Activated T-cell treated with anti-CD3 and anti-CD28 coated beads, Interleukin-2, amount 50 U/mL, for 72 hours (primary cell): ENCODE data around the gene CNGB1. TPM values are rescaled to one million over a fixed set of nuclear protein-coding genes. Genes with fewer than 3 reads are reported as not detected.
A peak's percentile ranks its signal among the peaks of the same experiment; 100 is the strongest.

Experiments used
- ATAC-seq, 2 donors: fragments of 150-1000 bp; cut with Tn5 transposase; replicated peaks in 1 of 2; 2 replicates each; pipeline ENCODE4 v1.10.0; 2021; ENCODE audit warnings: moderate library complexity in 2 of 2, mild to moderate bottlenecking in 1 of 2
- DNase-seq, 2 donors: peaks; one replicate each; pipeline ENCODE4 v3.0.0; 2021 to 2022; ENCODE audit warnings: mixed read lengths in 1 of 2
- H3K27ac Mint-ChIP-seq: one replicate; pipeline ENCODE4 v1.8.0; 2022; ENCODE audit warnings: mild to moderate bottlenecking, moderate library complexity, mixed read lengths
- H3K27me3 Mint-ChIP-seq: one replicate; pipeline ENCODE4 v1.8.0; 2022; ENCODE audit warnings: low read depth, mixed read lengths
- H3K36me3 Mint-ChIP-seq, 2 donors: one replicate each; pipeline ENCODE4 v1.8.0; 2022; ENCODE audit warnings: mixed read lengths in 2 of 2, mild to moderate bottlenecking in 1 of 2; ENCODE audit not compliant: insufficient read depth in 2 of 2
- H3K4me1 Mint-ChIP-seq: one replicate; pipeline ENCODE4 v1.8.0; 2022; ENCODE audit warnings: low read depth, mixed read lengths
- H3K4me3 Mint-ChIP-seq, 2 donors: one replicate each; pipeline ENCODE4 v1.8.0; 2022; ENCODE audit warnings: mild to moderate bottlenecking in 2 of 2, mixed read lengths in 2 of 2, moderate library complexity in 2 of 2
- H3K9me3 Mint-ChIP-seq, 2 donors: one replicate each; pipeline ENCODE4 v1.8.0; 2022; ENCODE audit warnings: mixed read lengths in 2 of 2
- total RNA-seq, 2 donors: library from RNA; stranded (reverse); gene quantifications; one replicate each; pipeline ENCODE4 v1.2.3, GENCODE V29; 2022

The CNGB1 gene
- total RNA-seq, 2 donors from 2014 or later, result not detected

DNA sequence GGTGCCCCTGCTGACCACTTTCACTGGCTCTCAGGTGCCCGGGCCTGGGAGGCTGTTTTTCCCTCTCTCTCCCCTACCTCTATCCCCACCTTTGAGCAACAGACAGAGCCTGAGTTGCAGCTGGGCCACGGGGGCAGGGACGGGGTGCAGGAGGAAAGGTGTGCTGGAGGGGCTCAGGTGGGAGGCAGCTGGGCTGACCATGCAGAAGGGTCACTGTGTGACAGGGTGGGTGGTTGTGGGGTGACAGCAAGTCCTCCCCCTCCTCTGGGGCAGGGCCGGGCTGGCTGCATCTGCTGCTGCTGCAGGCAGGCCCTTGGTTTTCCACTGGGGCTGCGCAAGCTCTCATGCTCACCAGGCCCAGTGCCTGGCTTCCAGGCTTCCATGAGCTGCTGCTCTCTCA lies 23.0 kb upstream of the CNGB1 start:
- Mint-ChIP-seq H3K27me3 (no peaks in the 10 kb centered on the region), H3K4me3 (no peak overlapping the region), H3K27ac (no peak overlapping the region), H3K4me1 (peaks cover 25% of the 10 kb centered on the region), H3K9me3 (no peaks in the 10 kb centered on the region), H3K36me3 (peaks cover 0 to 1% of the 10 kb centered on the region in 2 donors)
- DNase-seq (no peak), ATAC-seq (no peak)

DNA sequence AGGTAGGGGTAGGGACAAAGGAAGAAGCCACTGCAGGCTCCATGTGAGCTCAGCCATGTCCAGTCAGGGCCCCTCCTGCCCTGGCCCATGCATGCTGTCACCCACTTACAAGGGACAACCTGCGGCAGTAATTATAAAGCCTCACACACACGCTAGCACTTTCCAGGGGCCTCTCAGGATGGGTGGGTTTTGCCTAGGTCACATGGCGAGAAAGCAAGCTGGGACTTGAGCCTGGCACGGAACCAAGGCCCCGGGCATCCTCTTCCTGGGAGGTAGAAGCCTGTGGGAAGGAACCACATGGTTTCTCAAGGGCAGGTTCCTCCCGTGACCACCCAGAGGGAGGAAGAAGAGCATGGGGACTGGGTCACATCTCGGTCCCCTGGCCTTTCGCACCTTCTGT lies 22.5 kb upstream of the CNGB1 start:
- Mint-ChIP-seq H3K9me3 (no peaks in the 10 kb centered on the region), H3K4me1 (peaks cover 21% of the 10 kb centered on the region), H3K4me3 (no peak overlapping the region), H3K36me3 (peaks cover 0 to 1% of the 10 kb centered on the region in 2 donors), H3K27ac (no peak overlapping the region), H3K27me3 (no peaks in the 10 kb centered on the region)
- DNase-seq (no peak), ATAC-seq (no peak)

DNA sequence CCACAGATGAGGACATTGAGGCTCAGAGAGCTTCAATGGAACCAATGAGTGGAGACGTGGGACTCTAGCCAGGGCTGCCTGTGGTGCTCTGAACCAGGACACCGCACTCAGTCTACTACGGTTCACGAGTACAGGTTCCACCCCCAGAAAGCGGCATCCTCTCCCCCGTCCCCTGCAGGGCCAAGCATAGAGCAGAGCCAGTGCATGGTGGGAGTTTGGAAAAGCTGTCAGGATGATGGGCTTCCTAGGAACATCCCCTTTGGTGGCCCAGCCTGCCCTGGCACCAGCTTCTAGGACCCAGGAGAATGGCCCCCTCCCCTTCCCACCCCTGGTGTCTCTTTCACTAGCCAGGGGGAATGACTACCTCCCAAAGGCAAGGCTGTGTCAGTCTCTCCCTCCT lies 21.2 kb upstream of the CNGB1 start:
- ATAC-seq (no peak), DNase-seq (no peak)
- Mint-ChIP-seq H3K4me1 (peaks cover 8% of the 10 kb centered on the region), H3K36me3 (no peaks in the 10 kb centered on the region), H3K27me3 (no peaks in the 10 kb centered on the region), H3K4me3 (no peak overlapping the region), H3K9me3 (no peaks in the 10 kb centered on the region), H3K27ac (no peak overlapping the region)

DNA sequence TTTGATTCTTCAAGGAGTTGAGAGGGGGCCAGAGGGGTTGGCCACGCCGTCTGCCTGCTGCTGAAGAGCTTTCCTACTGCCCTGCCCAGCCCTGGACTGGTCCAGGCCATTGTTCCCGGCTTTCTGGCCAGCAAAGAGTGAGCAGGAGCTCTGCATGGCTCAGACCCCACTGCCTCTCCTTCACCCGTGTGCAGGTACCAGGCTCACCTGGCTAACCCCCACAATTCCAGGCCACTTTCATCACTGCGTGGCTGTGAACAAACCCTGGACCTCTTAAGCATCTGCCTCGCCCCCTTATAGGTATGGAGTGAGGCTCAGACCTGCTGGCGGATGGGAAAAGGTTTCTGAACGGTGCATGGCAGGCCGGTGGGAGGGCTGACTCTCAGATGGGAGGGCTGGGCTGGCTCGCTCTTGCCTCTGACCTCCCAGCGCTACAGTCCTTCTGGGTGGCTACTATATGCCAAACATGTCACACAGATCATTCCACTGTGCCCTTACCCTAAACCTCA lies 20.7 kb upstream of the CNGB1 start:
- Mint-ChIP-seq H3K36me3 (no peaks in the 10 kb centered on the region), H3K27me3 (no peaks in the 10 kb centered on the region), H3K4me3 (no peak overlapping the region), H3K9me3 (no peaks in the 10 kb centered on the region), H3K27ac (no peak overlapping the region), H3K4me1 (peaks cover 8% of the 10 kb centered on the region)
- DNase-seq, result no peak
- no peak for ATAC-seq

DNA sequence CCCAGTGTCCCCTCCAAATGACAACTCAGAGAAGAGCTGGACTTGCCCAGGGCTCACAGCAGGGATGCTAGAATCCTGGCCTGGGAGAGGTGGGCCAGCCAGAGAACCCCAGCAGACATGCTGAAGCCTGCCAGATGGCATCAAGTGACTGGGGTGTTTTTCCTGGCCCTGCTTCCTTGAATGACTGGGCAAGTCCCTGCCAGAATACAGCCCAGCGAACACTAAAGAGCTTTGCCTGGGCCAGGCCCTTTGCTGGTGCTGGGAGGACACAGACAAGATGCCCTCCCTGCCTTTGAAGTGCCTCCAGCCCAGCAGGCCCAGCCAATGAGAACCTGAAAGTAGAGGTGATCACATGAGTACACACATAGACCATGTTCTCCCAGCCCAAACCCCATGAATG lies 18.0 kb upstream of the CNGB1 start:
- Mint-ChIP-seq H3K9me3 (no peaks in the 10 kb centered on the region), H3K4me1 (peaks cover 23% of the 10 kb centered on the region), H3K27me3 (no peaks in the 10 kb centered on the region), H3K27ac (no peak overlapping the region), H3K4me3 (no peak overlapping the region), H3K36me3 (peaks cover 0 to 1% of the 10 kb centered on the region in 2 donors)
- ATAC-seq (no peak), DNase-seq (no peak)

DNA sequence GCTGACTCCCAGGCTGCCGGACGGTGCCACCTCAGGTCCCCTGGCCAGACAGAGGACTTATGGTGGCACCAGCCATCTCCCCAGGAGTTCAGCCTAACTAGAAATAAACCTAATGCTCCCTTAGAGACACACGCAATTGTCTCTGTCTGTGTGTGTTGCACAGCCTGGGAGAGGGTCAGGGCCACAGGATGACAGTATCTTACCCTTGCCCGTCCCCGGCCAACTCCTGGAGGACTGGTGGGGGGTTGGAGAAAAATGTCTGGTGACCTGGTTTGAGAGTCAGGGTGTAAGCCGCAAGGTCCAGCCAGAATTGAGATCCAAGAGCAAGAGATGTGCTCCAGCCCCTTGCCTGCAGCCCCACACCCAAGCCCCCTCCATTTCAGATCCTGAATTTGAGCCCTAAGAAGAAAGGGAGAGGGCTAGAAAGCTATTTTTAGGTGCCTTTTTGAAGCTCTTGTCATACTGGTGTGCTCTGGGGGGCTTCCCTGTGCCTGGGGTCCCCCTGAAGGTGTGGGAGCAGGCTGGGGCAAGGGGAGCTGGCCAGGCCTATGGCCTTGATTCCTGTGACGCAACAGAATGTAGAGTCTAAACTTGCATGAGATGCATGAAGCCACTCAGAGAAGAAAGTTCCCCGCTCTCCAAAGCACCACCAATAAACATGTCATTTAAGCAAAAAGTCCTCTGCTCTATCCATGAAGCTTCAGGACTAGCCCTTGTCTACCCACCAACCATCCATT lies 16.7 kb upstream of the CNGB1 start:
- no peaks in the 10 kb centered on the region for H3K9me3 Mint-ChIP-seq
- no peak overlapping the region for H3K27ac Mint-ChIP-seq
- no peaks in the 10 kb centered on the region for H3K27me3 Mint-ChIP-seq
- DNase-seq, result no peak
- H3K4me1 Mint-ChIP-seq, result peaks cover 20% of the 10 kb centered on the region
- peaks cover 0 to 1% of the 10 kb centered on the region in 2 donors for H3K36me3 Mint-ChIP-seq
- no peak for ATAC-seq
- H3K4me3 Mint-ChIP-seq, result no peak overlapping the region

DNA sequence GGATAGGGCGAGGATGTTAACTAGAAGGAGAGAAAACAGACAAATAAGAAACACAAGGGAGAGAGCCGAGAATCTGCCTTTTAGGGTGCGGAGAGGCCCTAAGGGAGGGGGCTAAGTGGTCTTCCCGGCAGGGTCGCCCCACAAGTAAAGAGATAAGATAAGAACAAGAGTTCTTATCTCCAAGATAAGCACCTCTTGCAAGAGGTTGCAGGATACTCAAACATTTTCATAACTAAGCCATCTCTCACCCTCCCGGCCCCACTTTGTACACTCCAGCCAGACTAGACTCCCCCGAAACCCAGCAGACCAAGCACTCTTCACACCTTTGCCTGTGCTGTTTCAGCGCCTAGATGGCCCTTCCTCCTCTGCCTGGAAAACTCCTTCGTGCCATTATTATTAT lies 15.3 kb upstream of the CNGB1 start:
- ATAC-seq, result no peak
- Mint-ChIP-seq H3K36me3 (peaks cover 0 to 1% of the 10 kb centered on the region in 2 donors), H3K27ac (no peak overlapping the region), H3K27me3 (no peaks in the 10 kb centered on the region), H3K4me3 (peak overlapping the region; percentile 25 to 93), H3K9me3 (no peaks in the 10 kb centered on the region), H3K4me1 (peaks cover 17% of the 10 kb centered on the region)
- DNase-seq, result no peak

DNA sequence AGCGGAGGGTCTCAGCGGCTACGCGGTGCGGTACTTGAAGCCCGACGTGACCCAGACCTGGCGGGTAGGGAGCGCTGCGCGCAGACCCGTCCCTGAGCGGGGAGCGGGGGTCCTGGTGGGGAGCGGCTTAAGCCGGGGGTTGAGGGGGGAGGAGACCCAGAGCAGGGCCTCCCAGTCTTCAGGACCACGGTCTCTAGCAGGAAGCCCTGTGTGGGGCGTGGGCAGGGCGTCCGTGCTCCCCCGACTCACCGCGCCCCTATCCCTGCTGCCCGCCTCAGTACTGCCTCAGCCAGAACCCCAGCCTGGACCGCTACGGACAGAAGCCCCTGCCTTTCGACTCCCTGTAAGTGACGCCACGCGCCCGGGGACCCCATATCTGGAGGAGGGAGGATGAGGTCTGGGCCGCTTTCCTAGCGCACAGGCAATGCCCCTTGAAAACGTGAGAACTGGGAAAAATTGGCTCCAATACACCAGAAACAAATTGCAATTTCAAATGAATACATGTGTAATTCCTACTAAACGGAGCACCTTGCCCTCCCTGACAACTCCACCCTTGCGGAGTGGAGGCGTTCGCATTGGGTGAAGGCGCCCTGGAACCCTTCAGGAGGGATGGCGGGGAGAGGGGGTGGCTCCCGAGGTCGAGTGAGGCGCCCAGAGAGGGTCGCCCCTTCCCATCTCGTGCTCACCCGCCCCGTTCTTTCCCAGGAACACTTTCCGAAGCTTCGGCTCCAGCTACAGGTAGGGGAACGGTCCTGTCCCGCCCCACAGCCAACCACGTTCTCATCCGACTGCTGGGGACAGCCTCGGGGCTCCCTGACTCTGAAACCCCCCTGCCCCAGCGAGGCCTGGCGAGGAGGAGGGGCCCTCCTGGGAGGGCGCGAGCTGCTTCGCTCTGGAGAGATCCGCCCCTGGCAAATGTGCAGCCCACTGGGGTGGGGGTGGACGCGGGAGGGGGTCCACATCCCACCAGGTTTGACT lies 14.6 kb upstream of the CNGB1 start:
- H3K4me3 Mint-ChIP-seq, result peak overlapping the region; percentile 87 to 93
- H3K4me1 Mint-ChIP-seq, result peaks cover 17% of the 10 kb centered on the region
- DNase-seq (no peak), ATAC-seq (peak; percentile 66 to 72)
- no peaks in the 10 kb centered on the region for H3K9me3 Mint-ChIP-seq
- no peaks in the 10 kb centered on the region for H3K27me3 Mint-ChIP-seq
- peak overlapping the region; percentile 64 for H3K27ac Mint-ChIP-seq
- peaks cover 0 to 1% of the 10 kb centered on the region in 2 donors for H3K36me3 Mint-ChIP-seq

DNA sequence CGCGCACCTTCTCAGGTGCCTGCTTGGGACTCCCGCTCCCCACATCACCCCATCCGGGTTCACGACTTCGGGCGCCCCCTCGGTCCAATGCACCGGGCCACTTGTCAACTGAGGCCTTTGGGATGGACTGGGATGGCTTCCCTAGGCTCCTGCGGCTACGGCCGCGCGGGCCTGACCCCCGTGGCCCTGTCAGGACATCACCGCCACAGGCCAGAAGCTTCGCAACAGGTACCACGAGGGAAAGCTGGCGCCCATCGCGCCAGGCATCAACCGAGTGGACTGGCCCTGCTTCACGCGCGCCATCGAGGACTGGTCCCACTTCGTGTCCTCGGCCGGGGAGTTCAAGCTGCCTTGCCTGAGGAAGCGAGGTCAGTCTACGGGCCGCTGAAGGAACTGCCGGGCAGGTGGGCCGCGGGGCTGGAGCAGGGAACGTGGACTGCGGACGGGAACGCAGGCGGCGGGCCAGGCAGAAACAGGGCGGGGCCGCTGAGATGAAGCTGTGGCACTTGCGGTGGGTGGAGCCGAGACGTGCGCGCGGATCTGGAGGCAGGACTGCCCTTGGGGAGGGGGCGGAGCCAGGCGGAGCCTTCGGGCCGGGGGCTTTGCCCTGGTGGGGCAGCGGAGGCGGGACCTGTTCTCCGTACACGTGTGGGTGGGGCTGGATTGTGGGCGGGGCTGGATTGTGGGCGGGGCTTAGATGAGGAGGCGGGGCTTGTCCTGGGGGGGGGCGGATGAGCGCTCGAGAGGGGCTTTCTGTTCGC lies 13.7 kb upstream of the CNGB1 start:
- peaks cover 17% of the 10 kb centered on the region for H3K4me1 Mint-ChIP-seq
- no peaks in the 10 kb centered on the region for H3K9me3 Mint-ChIP-seq
- H3K27me3 Mint-ChIP-seq, result no peaks in the 10 kb centered on the region
- peak; percentile 94 to 96 for DNase-seq
- peaks cover 0 to 1% of the 10 kb centered on the region in 2 donors for H3K36me3 Mint-ChIP-seq
- H3K27ac Mint-ChIP-seq, result peak overlapping the region; percentile 64
- peak; percentile 96 to 97 for ATAC-seq
- H3K4me3 Mint-ChIP-seq, result peak overlapping the region; percentile 87 to 93

DNA sequence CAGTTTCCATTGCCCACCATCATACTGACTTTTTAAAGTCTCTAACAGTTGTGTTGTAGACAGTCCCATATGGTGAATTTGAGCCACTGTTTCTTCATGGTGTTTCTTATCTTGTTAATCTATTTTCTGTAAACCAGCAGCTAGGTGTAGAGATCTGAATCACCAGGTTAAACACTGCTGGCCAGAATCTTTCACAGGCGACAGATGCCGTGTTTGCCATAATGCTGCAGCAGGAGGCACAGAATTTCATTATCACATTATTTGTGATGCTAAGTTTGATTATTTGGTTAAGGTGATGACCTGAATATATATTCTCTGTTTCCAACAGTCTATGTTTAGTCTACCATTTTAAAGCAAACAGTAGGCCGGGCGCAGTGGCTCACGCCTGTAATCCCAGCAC lies 11.5 kb upstream of the CNGB1 start:
- ATAC-seq (no peak), DNase-seq (no peak)
- Mint-ChIP-seq H3K4me1 (peaks cover 17% of the 10 kb centered on the region), H3K36me3 (peaks cover 0 to 1% of the 10 kb centered on the region in 2 donors), H3K27ac (no peak overlapping the region), H3K4me3 (no peak overlapping the region), H3K27me3 (no peaks in the 10 kb centered on the region), H3K9me3 (no peaks in the 10 kb centered on the region)

DNA sequence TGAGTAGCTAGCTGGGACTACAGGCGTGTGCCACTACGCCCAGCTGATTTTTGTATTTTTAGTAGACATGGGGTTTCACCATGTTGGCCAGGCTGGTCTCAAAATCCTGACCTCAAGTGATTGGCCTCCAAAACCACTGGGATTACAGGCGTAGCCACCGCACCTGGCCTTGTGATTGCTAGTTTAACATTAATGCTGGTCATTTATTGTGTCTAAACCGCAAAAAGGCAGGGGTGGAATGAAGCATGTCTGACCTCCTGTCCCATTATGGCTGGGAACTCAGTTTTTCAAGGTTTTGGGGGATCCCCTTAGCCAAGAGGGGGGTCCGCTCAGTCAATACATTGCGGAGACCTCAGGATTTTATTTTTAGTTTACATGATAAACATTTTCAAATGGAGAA lies 10.7 kb upstream of the CNGB1 start:
- Mint-ChIP-seq H3K9me3 (no peaks in the 10 kb centered on the region), H3K27ac (no peak overlapping the region), H3K4me3 (no peak overlapping the region), H3K36me3 (peaks cover 0 to 1% of the 10 kb centered on the region in 2 donors), H3K4me1 (peaks cover 17% of the 10 kb centered on the region), H3K27me3 (no peaks in the 10 kb centered on the region)
- ATAC-seq, result no peak
- DNase-seq, result no peak

DNA sequence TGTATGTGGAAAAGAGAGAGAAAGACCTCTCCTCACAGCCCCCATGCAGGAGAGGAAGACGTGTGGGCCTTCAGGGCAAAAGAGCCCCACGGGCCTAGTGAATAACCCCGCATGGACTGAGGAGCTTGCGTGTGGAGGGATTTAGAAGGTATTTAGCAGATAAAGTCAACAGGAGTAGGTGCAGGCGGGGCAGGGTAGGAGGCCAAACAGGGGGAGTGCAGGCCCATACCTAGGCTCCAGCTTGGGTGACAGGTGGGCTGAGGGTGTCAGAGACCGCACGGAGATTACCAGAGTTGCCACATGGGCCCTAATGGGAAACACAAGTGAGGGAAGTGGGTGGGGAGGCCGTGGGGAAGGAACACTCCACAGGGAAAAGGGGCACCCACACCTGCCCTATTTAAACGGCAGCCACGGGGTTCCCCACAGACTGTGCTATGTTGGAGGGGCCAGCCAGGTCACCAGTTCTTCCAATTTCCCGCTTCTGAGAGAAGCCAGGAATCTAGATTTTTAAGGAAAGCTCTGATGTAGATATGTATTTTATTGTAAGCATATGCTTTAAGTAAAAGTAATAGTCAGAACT lies 8.2 kb upstream of the CNGB1 start:
- no peak for DNase-seq
- Mint-ChIP-seq H3K36me3 (no peaks in the 10 kb centered on the region), H3K4me1 (peaks cover 4% of the 10 kb centered on the region), H3K9me3 (no peaks in the 10 kb centered on the region), H3K4me3 (no peak overlapping the region), H3K27me3 (no peaks in the 10 kb centered on the region), H3K27ac (no peak overlapping the region)
- no peak for ATAC-seq
